GM12878 (cell line): ENCODE measurements around the gene LCE2A.

Experiments used
- CEBPB ChIP-seq, 2 experiments: fragments of 150-350 bp in 1 of 2; IDR thresholded peaks; 2 replicates each; pipeline ENCODE4 v1.6.1; 2012 to 2014; ENCODE audit warnings: low read depth in 2 of 2, low read length in 2 of 2, borderline replicate concordance in 1 of 2, inconsistent platforms in 1 of 2
- CREB1 ChIP-seq: IDR thresholded peaks from 2 replicates; pipeline ENCODE4 v1.6.1; 2012; ENCODE audit warnings: low read depth, mild to moderate bottlenecking, inconsistent platforms
- ESRRA ChIP-seq: IDR thresholded peaks from 2 replicates; pipeline ENCODE4 v1.6.1; 2012; ENCODE audit warnings: mild to moderate bottlenecking, low read length, improper control_type of control experiment
- FOXK2 ChIP-seq: fragments of 450-650 bp; IDR thresholded peaks from 2 replicates; pipeline ENCODE4 v1.6.1; 2017; ENCODE audit warnings: mild to moderate bottlenecking, moderate library complexity
- JUND ChIP-seq: IDR thresholded peaks from 2 replicates; pipeline ENCODE4 v1.6.1; 2012; ENCODE audit warnings: low read depth, mild to moderate bottlenecking, low read length, improper control_type of control experiment, moderate library complexity
- POLR2A ChIP-seq: IDR thresholded peaks from 2 replicates; pipeline ENCODE4 v1.6.1; 2011; ENCODE audit warnings: low read depth, mild to moderate bottlenecking, low read length
- RAD21 ChIP-seq: IDR thresholded peaks from 2 replicates; pipeline ENCODE4 v1.6.1; 2011; ENCODE audit warnings: mild to moderate bottlenecking, low read depth, low read length, moderate library complexity; ENCODE audit not compliant: insufficient read depth
- TAF1 ChIP-seq: IDR thresholded peaks from 2 replicates; pipeline ENCODE4 v1.6.1; 2011; ENCODE audit warnings: mild to moderate bottlenecking, low read depth, low read length, borderline replicate concordance
- TF ChIP-seq, protein P1 (sequence below), 3 experiments: IDR thresholded peaks in 2 of 3; conservative IDR thresholded peaks in 1 of 3; 2 replicates each; pipeline ENCODE4 v1.5.1; 2011; ENCODE audit warnings: low read depth in 3 of 3, low read length in 3 of 3, mild to moderate bottlenecking in 3 of 3, control low read depth in 2 of 3, moderate library complexity in 2 of 3, inconsistent platforms in 1 of 3, mixed read lengths in 1 of 3; ENCODE audit not compliant: control insufficient read depth in 2 of 3, insufficient read depth in 1 of 3; ENCODE audit errors: extremely low read depth in 1 of 3

DNA sequence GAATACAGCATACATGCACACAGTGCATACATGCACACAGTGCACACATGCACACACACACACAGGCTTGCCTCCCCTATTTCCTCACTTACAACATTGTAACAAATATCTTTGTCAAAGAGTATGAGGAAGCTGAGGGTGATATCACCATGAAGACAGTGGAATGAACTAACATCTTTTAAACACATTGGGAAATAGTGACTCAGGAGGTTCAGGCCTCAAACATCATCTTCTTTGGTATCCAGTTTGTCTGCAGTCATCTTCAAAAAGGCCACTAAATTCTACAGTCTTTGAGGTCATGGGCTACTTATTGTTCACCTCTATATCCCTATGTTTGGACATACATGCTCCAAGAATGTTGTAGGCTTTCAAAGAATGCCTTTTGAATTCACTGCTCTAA is 14.3 kb upstream of the LCE2A start:
- TF ChIP-seq, protein P1, sequence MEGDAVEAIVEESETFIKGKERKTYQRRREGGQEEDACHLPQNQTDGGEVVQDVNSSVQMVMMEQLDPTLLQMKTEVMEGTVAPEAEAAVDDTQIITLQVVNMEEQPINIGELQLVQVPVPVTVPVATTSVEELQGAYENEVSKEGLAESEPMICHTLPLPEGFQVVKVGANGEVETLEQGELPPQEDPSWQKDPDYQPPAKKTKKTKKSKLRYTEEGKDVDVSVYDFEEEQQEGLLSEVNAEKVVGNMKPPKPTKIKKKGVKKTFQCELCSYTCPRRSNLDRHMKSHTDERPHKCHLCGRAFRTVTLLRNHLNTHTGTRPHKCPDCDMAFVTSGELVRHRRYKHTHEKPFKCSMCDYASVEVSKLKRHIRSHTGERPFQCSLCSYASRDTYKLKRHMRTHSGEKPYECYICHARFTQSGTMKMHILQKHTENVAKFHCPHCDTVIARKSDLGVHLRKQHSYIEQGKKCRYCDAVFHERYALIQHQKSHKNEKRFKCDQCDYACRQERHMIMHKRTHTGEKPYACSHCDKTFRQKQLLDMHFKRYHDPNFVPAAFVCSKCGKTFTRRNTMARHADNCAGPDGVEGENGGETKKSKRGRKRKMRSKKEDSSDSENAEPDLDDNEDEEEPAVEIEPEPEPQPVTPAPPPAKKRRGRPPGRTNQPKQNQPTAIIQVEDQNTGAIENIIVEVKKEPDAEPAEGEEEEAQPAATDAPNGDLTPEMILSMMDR (IDR thresholded peaks at IDR 0.05 in 2 of 3, conservative IDR thresholded peaks at IDR 0.05 in 1 of 3; ENCODE audit: control insufficient read depth in 2 of 3, extremely low read depth in 1 of 3, insufficient read depth in 1 of 3, low read depth in 3 of 3, low read length in 3 of 3) = no peak
- TF ChIP-seq POLR2A (no peak), TAF1 (no peak), CREB1 (no peak), RAD21 (no peak), CEBPB (IDR thresholded peaks at IDR 0.05; ENCODE audit: borderline replicate concordance in 1 of 2, low read depth in 2 of 2, low read length in 2 of 2) (no peak), FOXK2 (no peak), JUND (no peak), ESRRA (no peak)
